NCI-H526 (cell line): ENCODE data around the gene LSM4.
"Not testable (repeated sequence)": the region's sequence is repeated elsewhere in the genome, so short reads cannot be mapped to it uniquely, and the experiment has no call there.

Source experiments
- DNase-seq, 2 experiments: peaks; one replicate each; lab custom pipeline; 2025; lab: John Stamatoyannopoulos, UW

Gene LSM4

DNA sequence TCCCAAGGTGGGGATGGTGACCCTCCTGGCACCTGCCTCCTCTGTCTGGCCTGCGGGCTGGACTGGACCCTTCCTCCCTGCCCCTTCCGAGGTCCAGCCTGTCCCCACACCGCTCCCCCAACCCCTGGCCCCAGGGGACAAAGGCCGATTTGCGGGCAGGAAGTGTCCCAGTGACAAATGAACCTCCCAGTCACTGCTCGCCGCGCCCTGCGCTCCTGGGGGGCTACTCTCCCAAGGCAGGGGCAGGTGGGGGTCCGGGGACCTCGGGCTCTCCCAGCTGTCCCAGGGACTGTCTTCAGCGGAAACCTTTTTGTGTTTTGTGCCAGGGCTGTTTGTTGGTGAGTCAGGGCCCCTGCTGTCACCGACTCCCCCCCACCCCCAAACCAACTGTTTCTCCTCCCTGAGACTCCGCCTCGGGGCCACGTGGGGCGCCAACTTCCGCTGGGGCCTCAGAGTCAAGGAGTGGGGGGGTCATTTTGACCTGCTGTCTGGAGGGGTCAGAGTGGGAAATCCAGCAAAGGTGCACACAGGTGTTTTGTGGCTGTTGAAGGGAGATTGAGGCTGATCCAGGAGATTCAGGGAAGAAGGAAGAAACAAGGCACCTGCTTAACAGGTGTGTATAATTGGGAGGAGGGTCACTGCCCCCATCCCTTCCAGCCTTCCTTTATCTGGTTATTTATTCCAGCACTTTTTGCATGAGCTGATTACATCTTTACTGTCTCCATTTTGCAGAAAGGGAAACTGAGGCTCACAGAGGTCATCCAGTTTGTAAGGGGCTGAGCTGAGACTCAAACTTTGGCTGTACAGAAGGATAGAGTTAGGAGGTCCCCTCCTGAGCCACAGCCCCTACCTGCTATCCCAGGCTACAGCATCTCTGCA is 18.4 kb upstream of the LSM4 start:
- peak in 1 of 2 experiments; percentile 26 for DNase-seq

DNA sequence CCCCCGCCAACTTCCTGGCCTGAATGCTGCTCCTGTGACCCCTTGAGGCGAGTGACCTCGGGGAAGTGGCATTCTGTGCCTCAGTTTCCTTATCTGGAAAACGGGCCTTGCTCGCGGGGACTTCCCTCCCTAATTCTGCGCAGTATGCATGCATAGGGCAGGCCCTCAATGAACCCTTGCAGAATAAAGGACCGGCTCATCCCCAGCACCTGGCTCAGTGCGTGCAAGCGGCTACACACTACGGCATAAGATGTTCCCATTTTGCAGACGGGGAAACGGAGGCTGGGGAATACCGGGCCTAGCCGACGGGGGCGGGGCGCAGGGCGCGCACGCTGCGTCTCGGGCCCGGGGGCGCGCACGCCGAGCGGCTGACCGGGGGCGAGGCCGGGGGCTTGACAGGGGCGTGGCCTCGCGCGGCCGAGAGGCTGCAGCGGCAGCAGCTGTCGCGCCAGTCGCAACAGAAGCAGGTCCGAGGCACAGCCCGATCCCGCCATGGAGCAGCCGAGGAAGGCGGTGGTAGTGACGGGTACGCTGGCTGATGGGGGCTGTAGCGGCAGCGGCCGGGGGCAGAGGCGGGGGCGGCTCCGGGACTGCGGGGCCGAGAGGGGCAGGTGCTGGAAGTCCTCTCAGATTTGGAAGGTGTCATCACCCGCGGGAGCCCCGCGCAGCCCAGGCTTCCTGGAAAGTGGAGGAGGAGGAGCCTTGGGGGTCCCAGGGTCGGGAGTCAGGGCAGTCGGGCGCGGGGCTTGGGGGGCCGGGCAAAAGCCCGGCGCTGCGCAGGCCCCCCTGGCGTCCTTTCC is 17.5 kb upstream of the LSM4 start, which contains the start of gene PGPEP1:
TSS of gene PGPEP1 (plus strand) at position 409 of the 800 bp plus-strand sequence. CDS start at position 493, 84 bp downstream.
- peak in 1 of 2 experiments; percentile 64 for DNase-seq

DNA sequence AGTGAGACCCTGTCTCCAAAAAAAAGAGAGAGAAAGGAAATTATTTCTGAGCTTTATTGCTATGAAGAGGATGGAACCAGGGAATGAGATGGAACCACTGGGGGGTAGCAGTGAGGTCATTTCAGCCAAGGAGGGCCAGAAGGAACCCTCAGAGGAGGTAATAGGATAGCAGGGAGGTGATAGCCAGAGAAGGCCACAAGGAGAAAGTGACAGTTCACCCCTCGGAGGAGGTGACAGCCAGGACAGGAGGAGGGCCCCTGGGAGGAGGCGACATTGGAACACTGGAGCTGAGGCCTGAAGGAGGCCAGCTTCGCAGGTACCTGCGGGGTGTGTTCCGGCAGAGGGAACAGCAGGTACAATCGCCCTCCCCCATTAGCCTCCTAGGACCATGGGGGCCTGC is 16.8 kb upstream of the LSM4 start:
- DNase-seq = no peak

DNA sequence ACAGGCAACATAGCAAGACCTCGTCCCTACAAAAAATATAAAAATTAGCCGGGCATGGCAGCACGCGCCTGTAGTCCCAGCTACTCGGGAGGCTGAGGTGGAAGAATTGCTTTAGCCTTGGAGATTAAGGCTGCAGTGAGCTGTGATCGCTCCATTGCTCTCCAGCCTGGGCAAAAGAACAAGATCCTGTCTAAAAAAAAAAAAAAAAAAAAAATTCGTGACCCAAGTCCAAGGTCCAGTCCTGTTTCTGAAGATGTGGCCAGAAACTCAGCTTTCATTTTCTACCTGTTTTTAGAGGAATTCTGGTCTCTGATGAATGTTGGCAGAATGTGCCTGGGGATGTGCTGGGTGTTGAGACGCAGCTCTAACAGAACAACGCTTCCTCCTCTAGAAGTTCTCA is 15.7 kb upstream of the LSM4 start:
- no peak for DNase-seq

DNA sequence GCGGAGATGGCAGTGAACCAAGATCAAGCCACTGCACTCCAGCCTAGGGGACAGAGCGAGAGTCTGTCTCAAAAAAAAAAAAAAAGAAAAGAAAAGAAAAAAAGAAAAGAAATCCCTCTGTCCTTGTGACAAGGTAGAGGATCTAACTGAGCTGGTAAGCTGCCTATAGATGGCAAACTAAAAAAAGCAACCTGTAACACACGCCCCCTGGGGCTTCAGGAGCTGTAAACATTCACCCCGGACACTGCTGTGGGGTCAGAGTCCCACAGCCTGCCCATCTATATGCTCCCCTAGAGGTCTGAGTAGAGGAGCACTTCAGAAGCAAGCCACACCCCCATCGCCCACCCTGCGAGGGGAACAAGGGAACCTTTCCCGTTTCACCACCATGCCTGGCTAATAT is 13.2 kb upstream of the LSM4 start:
- DNase-seq = no peak

DNA sequence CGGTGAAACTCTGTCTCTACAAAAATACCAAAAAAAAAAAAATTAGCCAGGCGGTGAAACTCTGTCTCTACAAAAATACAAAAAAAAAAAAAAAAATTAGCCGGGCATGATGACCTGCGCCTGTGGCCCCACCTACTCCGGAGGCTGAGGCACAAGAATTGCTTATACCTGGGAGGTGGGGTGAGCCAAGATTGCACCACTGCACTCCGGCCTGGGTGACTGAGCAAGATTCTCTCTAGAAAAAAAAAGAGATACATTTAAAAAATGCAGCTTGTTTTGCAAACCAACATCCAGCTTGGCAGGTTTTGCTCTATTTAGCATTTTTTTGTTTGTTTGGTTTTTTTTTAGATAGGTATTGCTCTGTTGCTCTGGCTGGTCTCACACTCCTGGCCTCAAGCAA is 10.8 kb upstream of the LSM4 start:
- no peak for DNase-seq

DNA sequence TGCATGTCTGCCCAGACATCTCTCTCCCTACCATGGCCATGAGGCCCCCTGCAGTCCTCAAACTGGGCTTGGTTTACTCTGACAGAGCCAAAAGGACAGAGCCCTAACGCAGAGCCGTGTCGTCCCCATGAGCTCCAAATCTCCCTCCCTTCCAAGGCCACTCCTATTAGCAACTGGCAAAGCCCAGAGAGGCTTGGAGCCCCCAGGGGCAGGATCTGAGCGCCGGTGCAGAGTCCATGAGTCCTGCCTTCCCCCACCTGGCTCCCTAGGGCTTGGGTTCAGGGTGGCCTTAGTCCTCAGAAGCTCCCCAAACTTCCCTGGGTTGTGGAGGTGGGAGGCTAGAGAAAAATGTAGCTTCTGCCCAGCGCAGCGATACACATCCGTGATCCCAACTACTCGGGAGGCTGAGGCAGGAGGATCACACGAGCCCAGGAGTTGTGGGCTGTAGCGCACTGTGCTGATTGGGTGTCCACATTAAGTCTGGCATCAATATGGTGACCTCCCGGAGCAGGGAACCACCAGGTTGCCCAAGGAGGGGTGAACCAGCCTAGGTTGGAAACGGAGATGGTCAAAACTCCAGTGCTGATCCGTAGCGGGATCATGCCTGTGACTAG is 10.1 kb upstream of the LSM4 start:
- DNase-seq = no peak

DNA sequence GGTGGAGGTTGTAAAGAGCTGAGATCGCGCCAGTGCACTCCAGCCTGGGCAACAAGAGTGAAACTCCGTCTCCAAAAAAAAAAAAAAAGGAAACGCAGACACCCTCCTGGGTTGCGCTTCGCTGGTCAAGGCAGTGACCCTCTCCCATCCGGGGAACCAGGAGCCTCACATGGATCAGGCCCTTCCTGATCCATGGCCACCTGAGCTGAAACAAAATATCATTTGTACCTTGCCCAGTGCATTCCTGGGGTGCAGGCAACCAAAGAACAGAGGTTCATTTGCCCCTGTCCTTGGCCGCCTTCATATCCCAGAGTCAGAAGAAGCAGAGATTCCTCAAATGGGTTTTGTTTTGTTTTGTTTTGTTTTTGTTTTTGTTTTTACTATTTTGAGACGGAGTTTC is 8.0 kb upstream of the LSM4 start:
- no peak for DNase-seq

DNA sequence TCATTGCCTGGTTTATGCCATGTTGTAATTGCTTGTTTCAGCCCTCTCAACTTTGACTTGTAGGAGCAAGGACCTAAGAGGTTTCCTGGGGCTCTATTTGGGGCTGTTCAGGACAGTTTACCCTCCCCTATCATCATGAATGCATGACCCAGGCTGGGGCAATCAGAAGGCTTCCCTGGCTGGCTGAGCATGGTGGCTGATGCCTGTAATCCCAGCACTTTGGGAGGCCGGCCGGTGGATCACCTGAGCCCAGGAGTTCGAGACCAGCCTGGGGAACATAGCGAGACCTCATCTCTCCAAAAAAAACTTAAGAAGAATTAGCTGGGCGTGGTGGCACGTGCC is 6.1 kb upstream of the LSM4 start:
- no peak for DNase-seq

DNA sequence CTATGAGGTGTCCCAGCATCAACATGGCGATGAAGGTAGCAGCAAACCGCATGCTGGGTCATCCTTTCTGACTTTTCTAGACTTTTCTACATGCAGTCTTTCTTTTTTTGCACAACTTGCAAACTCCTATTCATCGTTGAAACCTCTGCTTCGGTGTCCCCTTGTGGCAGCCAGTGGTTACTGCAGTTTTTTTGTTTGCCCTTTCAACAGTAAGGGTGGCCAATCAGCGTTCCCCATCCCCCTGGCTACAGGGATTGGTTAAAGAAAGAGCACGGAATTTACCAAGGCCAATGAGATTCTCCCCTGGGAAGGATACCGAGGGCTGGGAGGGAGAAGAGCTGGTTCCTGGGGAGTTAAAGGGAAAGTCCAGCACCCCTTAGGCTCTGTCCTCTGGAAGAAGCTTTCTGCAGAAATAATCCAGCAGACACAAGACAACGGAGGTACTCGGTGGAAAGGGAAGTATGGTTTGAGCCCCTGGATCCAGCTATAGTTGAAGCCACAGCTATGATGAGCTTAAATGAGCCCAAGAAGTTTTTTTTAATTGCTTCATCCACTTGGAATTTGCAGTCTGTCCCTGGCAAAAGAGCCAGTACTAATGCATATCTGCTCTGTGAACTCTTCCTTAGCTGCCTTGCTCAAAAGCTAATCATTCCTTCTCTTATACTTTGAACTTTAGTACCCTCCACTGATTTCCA is 5.6 kb upstream of the LSM4 start:
- peak; percentile 91 to 92 for DNase-seq

DNA sequence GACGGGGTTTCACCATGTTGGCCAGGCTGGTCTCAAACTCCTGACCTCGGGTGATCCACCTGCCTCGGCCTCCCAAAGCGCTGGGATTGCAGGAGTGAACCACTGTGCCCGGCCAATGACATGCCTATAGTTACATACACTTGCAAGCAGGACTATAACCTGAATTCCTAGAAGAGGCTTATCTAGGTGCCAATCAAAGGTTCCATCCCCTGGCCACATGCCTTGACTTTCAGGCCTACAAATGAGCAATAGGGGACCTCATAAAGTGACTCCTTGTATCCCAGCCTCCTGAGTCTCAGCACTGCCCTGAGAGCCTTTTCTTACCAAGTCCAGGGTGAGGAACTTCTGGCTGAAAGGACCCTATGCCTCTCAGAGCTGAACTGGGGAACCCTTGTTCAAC is 3.9 kb upstream of the LSM4 start:
- DNase-seq = no peak

DNA sequence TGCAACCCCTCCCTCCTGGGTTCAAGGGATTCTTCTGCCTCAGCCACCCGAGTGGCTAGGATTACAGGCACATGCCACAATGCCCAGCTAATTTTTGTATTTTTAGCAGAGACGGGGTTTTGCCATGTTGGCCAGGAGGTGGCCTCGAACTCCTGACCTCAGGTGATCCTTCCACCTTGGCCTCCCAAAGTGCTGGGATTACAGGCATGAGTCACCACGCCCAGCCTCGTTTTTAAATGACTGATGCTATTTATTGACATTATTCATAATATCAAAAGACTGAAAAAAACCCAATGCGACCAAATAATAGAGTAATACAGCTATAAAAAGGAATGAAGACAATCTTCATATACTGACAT is 1.5 kb upstream of the LSM4 start:
- not testable (repeated sequence) for DNase-seq

DNA sequence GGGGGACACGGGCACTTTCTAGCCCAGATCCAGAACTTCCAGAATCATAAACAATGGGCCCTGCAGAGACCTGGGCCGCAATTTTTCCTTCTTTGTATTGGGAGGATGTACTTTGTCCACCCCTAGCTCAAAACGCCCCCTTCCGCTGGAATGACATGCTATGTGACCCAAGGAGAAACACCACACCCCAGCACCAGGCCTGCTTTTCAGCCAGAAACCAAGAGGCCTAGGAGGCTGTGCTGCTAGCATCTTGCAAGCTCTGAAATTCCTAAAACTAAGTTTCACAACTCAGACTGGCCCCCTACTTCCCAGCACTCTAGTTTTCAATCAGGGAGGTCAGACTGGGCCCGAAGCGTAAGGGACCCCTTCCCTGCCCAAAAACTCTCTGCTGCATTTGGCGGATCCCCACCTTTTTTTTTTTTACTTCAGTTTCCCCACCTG is 538 bp downstream of the LSM4 start:
- peak; percentile 25 for DNase-seq

DNA sequence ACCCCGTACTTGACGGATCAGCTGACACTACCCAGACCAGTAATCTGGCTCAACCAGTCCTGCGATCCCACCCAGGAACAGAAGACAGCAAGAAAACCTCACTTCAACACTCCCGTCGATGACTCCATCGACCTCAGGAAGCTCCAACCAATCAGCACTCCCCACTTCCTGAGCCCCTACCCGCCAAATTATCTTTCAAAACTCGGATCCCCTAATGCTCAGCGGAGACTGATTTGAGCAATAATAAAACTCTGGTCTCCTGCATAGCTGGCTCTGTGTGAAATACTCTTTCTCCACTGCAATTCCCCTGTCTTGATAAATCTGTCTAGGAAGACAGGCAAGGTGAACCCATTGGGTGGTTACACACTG is 1.2 kb downstream of the LSM4 start:
- no peak for DNase-seq

DNA sequence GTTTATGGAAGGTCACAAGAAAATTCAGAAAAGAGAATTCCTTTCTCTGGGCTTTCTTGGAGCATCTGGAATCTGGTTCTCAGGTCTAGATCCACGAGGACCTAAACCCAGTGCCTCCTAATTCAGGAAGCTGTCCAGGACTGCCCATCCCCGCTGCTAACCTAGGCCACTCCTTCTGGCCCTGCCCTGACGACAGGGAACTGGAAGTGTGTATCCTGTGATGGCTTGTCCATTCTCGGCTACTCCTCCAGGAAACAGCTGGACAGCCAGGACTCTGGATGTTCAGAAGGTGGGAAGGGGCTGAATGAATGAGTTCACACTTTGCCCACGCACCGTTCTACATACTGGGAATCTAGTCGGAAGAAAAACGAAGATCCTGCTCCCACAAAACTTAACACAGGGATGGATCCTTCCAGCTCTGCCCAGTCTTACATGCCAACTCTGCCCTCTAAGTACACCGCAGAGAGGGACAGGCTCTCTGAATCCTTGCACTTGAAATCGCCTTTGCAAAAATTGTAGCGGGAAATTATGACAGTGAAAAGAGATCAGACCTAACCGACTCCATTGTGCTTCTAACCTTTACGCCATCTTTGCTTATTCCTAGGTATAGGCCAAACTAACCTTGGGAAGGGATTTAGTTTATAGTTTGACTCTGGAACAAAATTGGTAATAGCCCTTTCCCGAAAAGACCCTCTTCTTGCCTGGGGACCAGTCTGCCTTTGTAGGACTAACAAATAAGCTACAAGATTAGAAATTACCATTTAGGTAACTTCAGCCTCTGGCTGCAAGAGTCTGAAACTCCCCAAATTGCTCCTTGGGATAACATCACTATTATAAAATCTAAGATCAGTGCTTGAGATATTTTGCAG is 1.8 kb downstream of the LSM4 start:
- no peak for DNase-seq

DNA sequence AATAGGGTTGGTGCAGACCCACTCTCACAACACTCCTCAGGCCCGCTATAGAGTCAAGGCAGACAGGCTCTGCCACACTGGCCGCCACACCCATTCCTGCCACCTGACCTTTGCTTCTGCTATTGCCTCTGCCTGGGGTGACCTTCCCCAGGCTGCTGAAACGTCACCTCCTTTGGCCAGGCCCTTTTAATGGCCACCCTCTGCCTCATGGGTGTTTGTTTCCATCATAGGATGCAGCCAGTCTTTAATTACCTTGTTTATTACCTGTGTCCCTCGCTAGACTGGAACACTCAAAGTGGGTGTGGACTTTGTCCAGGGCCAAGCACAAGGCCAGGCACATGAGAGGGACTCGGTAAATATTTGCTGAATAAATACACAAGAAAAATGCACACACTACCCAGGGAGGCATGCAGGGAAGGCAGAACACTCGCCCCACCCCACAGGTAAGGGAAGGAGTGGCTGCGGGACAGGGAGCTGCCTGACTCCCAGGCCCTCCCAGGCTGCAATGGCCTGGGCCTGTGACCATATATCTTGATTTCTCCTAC is 3.2 kb downstream of the LSM4 start:
- no peak for DNase-seq

DNA sequence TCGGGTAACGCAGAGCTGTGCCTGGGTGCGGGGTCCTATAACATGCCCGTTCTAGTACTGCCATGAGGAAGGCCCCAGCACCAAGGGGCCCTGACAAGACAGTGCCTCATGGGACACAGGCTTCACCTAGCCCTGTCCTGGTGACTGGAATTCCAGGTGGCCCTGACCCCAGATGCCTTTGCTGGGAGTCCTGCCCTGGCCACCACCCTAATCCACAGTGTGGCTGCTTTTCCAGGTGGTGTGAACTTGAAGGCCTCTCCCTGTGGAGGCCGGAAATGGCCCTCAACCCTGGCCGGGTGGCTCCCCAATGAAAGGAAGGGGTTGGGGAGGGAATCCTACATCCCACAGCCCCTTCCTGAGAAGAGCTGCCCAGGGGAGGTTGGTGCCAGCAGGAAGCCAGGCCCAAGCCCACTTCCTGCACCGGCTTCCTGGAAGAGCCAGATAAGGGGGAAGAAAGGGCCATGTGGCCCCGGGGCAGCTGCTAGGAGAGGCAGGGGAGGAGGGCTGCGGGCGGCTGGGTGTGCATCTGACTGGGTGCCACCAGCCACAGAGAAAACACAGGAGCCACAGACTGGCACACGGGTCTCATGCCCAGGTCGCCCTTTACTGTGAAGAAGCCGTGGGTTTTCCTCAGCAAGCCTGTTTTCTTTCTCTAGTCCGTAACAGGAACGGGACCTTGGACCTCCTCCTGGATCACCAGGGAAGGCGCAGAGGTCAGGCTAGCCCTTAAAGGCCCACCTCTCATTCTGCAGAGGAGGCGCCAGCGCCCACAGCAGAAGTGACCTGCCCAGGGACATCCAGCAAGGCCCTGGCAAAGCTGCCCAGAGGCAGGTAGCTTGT is 4.7 kb downstream of the LSM4 start:
- no peak for DNase-seq

DNA sequence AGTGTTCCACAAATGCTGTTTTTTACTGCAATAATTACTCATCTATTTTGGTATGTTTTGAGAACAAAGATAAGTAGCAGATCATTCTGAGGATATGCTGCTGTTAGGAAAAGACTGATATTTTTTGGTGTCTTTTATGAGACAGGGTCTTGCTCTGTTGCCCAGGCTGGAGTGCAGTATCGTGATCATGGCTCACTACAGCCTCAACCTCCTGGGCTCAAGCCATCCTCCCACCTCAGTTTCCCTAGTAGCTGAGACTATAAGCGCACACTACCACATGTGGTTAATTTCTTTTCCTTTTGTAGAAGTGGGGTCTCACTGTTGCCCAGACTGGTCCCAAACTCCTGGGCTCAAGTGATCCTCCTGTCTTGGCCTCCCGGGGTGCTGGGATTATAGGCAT is 9.5 kb downstream of the LSM4 start:
- no peak for DNase-seq

DNA sequence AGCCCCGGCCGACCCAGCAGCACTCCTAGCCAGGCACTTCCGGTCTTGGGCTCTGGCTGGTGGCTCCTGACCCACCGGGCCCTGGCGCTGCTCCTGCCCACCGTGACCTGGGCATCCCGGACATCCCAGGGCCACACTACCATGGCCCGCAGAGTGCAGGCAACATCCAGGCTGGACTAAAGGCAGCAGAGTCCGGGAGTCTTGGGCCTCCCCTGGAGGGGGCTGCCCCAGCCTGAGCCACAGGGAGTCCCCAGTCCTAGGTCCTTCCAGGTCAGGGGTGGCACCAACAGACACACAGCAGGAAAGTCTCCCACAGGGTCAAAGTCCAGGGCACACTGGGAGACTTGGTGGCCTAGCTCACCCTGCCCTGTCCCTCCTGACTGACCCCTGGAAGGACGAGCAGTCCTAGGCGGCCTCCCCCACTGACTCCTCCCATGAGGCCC is 10.8 kb downstream of the LSM4 start:
- DNase-seq = no peak

DNA sequence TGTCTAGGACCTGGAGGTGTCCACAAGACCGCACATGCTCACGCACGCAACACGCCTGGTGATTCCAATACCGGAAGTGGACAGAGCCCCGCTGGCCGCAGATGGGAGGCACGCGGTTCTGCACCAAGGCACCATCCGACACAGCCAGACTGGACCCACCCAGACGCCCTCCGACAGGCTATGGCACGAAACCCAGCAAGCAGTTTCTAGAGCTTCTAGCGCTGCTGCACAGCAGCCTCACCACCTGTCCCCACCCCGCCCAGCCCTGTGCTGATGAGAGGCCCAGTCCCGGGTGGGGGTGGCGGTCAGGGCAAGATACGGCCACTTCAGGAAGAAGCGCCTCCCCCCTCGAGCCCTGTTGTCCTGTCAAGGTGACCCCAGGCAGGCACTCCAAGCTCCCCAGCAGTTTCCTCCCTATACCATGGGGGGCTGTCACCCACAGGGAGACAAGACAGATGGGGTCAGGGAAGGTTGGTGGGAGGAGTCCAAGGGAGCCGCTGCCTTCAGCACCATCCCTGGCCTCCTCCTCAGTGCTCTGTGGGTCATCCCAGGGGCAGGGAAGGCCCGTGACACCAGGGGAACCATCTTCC is 11.3 kb downstream of the LSM4 start:
- DNase-seq = no peak
